GM19395 (cell line): Measurements from ENCODE around the gene VEZT.
"Not testable (repeated sequence)": the region's sequence is repeated elsewhere in the genome, so short reads cannot be mapped to it uniquely, and the experiment has no call there.

Experiments used
- ATAC-seq: cut with Tn5 transposase; IDR thresholded peaks from one replicate; pipeline ENCODE4 v1.9.1; 2021; ENCODE audit warnings: mild to moderate bottlenecking, moderate library complexity; ENCODE audit not compliant: unreplicated experiment

VEZT gene

DNA sequence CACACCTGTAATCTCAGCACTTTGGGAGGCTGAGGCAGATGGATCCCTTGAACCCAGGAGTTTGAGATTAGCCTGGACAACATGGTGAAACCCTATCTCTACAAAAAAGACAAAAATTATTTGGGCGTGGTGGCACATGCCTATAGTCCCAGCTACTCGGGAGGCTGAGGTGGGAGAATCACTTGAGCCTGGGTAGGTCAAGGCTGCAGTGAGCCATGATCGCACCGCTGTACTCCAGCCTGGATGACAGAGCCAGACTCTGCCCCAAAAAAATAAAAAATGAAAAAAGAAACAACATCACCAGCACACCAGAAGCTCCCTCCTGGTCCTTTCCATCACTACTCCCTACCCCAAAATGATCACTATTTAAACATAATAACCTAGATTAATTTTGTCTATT, 2.6 kb downstream of the VEZT start:
- no peak for ATAC-seq

DNA sequence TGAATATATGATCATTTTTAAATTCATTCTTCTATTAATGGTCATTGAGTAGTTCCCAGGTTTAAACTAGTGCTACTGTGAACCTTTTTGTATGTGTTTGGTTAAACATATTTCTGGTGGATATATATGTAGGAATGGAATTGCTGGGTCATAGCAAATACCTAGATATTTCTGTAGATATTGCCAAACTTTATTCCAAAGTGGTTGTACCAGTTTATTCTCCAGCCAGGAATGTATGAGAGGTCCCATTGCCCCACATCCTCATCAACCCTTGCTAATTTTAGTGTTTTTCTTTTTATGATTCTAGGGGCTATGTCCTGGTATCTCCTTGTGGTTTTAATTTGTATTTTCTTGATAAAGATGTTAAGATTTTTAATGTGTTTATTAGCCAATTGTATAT, 3.1 kb downstream of the VEZT start:
- ATAC-seq, result no peak

- no peak for ATAC-seq
Measured at GRCh38 chr12:95224202-95225170, 6.9 kb downstream of the VEZT start.

- ATAC-seq, result no peak
Measured at GRCh38 chr12:95225645-95226212, 8.1 kb downstream of the VEZT start.

- ATAC-seq, result no peak
Measured at GRCh38 chr12:95227818-95228356, 10.3 kb downstream of the VEZT start.

DNA sequence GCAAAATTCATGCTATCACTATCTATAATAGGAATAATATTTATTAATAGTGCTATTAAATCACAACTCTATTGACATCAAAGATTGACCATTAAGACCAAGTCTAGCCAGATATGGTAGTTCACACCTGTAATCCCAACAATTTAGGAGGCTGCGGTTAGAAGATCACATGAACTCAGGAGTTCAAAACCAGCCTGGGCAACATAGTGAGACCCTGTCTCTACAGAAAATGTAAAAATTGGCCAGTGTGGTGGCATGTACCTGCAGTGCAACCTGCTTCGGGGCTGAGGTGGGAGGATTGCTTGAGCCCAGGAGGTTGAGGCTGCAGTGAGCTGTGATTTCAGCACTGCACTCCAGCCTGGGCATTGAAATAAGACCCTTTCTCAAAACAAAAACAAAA, 11.0 kb downstream of the VEZT start:
- no peak for ATAC-seq

DNA sequence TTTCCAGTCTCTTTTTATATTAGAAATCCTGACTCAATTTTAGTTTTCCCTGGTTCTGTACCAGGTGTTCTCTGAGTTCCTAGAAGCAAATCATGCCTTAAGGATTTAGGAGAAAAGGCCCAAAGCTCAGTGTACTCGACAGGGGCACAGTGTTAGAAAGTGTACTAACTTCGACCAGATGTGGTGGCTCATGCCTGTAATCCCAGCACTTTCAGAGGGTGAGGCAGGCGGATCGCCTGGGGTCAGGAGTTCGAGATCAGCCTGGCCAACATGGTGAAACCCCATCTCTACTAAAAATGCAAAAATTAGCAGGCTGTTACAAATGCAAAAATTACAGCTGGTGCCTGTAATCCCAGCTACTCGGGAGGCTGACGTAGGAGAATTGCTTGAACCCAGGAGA, 12.0 kb downstream of the VEZT start:
- ATAC-seq, result no peak

- no peak for ATAC-seq
Measured at GRCh38 chr12:95230313-95230712, 12.7 kb downstream of the VEZT start.

GRCh38 chr12:95231190-95231589, 13.6 kb downstream of the VEZT start:
- ATAC-seq, result no peak

DNA sequence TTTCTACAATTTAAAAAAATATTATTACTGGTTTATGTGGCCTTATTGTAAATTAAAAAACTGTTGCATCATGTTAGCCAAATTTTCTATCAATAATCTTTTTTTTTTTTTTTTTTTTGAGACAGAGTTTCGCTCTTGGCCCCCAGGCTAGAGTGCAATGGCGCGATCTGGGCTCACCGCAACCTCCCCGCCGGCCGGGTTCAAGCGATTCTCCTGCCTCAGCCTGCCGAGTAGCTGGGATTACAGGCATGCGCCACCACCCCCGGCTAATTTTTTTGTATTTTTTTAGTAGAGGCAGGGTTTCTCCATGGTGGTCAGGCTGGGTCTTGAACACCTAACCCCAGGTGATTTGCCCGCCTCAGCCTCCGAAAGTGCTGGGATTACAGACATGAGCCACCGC, 16.6 kb downstream of the VEZT start:
- not testable (repeated sequence) for ATAC-seq

DNA sequence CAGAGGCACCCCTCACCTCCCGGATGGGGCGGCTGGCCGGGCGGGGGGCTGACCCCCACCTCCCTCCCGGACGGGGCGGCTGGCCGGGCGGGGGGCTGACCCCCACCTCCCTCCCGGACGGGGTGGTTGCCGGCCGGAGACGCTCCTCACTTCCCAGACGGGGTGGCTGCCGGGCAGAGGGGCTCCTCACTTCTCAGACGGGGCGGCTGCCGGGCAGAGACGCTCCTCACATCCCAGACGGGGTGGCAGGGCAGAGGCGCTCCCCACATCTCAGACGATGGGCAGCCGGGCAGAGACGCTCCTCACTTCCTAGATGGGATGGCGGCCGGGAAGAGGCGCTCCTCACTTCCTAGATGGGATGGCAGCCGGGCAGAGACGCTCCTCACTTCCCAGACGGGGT, 18.0 kb downstream of the VEZT start:
- ATAC-seq, result not testable (repeated sequence)

DNA sequence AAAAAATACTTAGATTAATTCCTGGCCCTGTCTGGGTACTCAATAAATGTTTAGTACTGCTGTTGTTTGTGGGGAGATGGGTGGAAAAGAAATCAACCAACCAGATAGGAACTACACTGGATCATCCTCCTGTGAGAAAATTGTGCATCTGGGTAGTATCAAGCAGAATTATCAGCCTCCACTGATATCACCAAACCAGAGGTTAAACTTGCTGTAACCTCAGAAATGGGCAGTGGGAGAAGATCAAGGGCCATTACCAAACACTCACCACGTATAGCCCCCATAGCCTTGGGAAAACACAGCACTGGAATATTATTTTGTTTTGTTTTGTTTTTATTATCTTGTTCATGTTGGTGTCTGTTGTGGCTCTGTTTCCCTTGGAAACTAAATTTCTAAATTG, 19.7 kb downstream of the VEZT start:
- ATAC-seq, result no peak

- ATAC-seq, result no peak
Measured at GRCh38 chr12:95238150-95238549, 20.5 kb downstream of the VEZT start.

GRCh38 chr12:95239216-95239615, 21.6 kb downstream of the VEZT start:
- no peak for ATAC-seq

DNA sequence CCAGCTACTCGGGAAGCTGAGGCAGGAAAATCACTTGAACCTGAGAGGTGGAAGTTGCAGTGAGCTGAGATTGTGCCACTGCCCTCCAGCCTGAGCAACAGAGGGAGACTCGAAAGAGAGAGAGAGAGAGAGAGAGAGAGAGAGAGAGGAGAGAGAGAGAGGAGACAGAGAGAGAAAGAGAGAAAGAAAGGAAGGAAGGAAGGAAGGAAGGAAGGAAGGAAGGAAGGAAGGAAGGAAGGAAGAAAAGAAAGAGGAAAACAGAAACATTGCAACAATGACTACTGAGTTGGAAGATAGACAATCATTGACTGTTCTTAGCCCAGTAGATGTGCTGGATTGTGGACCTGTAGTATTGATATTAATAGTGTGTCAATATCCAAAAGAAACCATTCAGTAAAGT, 22.2 kb downstream of the VEZT start:
- ATAC-seq, result not testable (repeated sequence)

DNA sequence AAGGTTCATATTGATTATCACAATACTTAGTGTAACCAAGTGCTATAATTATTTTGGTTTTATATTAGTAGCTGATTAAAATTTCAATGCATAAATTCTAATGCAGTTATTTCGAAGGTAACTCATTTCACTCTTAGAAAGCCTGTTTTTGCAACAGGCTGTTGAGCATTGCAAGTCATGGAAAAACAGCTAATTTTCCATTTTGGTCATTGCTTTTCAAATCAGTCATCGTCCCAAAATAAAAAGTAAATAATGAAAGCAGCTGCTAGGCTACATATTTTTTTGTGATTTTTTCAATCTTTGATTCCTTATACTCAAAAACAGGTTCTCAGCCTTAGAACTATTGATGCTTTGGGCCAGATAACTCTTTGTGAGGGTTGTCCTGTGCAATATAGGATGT, 22.9 kb downstream of the VEZT start:
- ATAC-seq, result no peak

- ATAC-seq, result not testable (repeated sequence)
Measured at GRCh38 chr12:95241138-95241537, 23.5 kb downstream of the VEZT start.

- no peak for ATAC-seq
Measured at GRCh38 chr12:95241761-95242506, 24.3 kb downstream of the VEZT start.

- ATAC-seq, result no peak
Measured at GRCh38 chr12:95243497-95244183, 26.0 kb downstream of the VEZT start.

GRCh38 chr12:95244350-95244749, 26.7 kb downstream of the VEZT start:
- ATAC-seq, result no peak

- no peak for ATAC-seq
Measured at GRCh38 chr12:95248095-95248494, 30.5 kb downstream of the VEZT start.
